Ovary (tissue), 3 donors: Measurements from ENCODE around the gene PRELID3B.

ENCODE experiments used
- POLR2A ChIP-seq: fragments of 450-650 bp; IDR thresholded peaks from one replicate; pipeline ENCODE4 v1.6.1; 2017; ENCODE audit warnings: antibody characterized with exemption, mild to moderate bottlenecking, moderate library complexity
- TF ChIP-seq, protein P1 (sequence below), 3 donors: fragments of 450-650 bp in 2 of 3; fragments of 200-600 bp in 1 of 3; IDR thresholded peaks; one replicate each; pipeline versions ENCODE4 v1.5.1 to v1.8.0; 2016 to 2022; ENCODE audit warnings: antibody characterized with exemption in 3 of 3, mild to moderate bottlenecking in 1 of 3
- donor health status: DM: no; HTN: no; CAD: no.

- TF ChIP-seq, protein P1, sequence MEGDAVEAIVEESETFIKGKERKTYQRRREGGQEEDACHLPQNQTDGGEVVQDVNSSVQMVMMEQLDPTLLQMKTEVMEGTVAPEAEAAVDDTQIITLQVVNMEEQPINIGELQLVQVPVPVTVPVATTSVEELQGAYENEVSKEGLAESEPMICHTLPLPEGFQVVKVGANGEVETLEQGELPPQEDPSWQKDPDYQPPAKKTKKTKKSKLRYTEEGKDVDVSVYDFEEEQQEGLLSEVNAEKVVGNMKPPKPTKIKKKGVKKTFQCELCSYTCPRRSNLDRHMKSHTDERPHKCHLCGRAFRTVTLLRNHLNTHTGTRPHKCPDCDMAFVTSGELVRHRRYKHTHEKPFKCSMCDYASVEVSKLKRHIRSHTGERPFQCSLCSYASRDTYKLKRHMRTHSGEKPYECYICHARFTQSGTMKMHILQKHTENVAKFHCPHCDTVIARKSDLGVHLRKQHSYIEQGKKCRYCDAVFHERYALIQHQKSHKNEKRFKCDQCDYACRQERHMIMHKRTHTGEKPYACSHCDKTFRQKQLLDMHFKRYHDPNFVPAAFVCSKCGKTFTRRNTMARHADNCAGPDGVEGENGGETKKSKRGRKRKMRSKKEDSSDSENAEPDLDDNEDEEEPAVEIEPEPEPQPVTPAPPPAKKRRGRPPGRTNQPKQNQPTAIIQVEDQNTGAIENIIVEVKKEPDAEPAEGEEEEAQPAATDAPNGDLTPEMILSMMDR (IDR thresholded peaks at IDR 0.05) = no peak
- TF ChIP-seq POLR2A = no peak
These were observed 33.8 kb downstream of the PRELID3B start for GRCh38 chr20:59008715-59009336.
